NCI-H1417 treated with DMSO at 0.1 percent for 48 hours (cell line): Measurements from ENCODE around the gene PANX2.

Experiments used
- DNase-seq: peaks from one replicate; lab custom pipeline; 2025; lab: John Stamatoyannopoulos, UW

The PANX2 gene

DNA sequence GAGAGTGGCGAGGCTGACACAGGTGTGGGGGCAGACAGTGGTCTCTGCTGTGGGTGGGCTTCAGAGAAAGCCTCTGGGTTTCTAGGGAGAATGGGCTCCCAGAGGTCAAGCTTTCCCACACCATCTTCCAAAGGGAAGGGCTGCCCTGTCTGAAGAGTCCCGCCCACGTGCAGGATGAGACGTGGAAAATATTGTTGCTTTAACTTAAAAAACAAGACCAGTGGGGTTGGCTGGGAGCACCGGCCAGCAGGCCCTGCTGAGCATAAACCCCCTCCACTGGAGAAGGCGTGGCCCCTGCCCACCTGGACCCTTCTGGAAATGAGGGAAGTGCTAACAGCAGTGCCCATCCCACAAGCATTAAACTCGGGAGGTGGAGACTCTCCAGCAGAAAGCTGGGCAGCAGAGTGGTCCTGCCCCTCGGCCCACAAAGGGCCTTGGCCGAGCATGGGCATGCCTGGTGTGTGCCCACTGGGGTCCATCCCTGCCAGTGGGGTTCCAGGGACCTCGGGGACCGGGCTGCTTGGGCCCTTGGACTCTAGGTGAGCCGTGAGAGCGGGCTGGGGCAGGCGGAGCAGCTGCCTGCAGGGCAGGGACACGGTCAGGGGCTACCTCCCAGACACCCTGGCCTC is 45.6 kb downstream of the PANX2 start:
- no peak for DNase-seq

DNA sequence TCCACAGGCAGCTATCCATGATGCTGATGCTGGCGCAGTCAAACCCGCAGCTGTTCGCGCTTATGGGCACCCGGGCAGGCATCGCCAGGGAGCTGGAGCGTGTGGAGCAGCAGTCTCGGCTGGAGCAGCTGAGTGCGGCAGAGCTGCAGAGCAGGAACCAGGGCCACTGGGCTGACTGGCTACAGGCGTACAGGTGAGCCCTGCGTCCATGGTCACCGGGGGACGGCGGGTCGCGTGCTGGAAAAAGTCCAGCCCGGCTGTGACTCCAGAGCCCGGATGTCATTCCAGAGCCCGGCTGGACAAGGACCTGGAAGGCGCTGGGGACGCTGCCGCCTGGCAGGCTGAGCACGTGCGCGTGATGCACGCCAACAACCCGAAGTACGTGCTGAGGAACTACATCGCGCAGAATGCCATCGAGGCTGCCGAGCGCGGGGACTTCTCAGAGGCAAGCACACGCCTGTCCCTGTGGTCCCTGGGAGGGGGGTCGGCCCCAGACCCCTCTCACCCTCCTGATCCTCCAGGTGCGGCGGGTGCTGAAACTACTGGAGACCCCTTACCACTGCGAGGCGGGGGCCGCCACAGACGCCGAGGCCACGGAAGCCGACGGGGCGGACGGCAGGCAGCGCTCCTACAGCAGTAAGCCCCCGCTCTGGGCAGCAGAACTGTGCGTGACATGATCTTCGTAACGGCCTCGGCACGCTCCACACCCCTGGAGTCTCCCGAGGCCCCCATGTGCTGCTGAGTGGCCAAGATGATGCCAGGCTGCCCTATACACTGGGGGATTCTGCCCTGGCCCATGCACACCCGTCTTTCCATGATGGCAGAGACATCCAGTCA is 46.4 kb downstream of the PANX2 start:
- no peak for DNase-seq

DNA sequence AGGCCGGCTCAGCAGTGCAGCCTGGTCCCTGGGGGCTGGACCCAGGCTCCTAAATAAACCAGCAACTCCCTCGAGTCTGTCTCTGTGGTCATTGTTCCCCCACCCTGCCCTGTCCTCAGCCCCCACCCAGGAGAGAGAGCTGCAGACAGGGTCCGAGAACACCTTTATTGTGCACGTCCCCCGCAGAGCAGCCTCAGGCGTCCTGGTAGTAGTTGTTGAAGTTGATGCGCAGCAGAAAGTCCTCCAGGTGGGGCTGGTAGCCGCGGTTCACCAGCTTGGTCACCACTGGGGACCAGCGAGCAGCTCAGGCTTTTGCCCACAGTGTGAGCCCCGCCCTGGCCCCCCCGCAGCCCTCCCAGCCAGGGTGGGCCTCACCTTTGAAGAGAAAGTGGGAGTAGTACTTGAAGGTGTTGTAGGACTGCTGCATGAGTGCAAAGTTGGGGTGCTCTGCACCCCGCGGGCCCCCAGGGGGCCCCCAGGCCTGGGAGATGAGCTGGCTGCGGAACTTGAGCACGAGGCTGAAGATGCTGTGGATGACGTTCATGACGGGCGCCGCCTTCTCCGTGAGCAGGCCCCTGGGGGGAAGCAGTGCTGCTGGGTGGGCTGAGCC is 47.1 kb downstream of the PANX2 start:
- no peak for DNase-seq

DNA sequence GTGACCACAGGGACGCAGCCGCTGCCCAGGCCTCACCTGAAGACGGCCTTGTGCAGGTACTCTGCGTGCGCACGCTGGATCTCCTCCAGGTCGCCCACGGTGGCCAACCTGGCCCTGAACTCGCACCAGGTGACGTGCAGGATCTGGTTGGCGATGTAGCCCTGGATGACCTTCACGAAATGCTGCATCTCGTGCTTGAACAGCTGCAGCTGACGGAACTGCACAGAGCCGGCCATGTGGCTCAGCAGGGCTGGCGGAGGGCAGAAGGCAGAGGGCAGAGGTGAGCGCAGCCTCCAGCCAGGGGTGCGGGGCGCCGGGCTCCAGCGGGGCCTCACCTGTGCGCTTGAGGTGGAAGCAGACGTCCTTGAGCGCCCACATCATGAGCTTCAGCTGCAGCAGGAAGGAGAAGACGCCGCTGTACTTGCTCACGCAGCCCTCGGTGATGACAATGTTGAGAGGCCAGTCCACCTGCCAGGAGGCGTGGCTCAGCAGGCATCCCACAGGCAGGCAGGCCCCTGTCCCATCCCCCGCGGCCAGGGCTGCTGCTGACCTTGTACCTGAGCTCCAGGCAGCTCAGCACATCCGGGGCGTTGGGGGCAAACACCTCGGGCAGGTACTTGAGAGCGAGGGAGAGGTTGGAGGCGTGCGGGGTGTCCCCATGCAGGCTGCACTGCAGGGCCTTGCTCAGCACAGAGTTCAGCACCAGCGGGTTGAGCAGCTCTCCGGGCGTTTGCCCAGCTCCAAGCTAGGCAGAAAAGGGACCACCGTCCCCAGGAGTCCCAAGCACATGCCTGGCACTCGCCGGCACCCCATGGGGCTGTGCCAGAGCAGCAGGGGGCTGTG is 47.8 kb downstream of the PANX2 start:
- no peak for DNase-seq

DNA sequence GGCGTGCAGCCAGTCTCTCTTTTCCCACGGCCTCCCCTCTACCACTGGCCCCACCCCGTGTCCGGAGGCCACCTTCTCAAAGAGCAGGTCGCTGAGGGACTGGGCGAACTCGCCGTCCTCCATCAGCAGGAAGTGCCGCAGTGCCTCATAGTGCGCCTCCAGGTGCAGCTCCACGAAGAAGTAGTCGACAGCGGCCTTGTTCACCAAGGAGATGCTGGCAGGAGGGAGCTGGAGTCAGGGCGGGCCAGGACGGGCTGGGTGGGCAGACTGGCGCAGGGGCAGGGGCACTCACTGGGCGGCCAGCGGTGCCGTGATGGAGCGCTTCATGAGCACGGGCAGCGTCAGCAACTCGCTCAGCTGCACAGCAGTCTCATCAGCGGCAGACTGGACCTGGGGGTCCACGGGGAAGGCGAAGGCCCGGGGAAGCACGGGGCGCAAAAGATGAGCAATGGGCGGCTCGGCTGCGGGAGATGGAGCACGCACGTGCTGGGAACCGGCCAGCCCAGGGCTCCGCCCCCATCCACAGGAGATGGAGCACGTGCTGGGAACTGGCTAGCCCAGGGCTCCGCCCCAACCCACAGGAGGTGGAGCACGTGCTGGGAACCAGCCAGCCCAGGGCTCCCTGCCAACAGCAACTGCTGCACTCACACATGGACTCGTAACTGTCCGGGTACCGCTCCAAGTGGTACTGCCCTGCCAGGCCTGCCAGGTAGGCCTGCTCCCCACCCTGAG is 48.6 kb downstream of the PANX2 start:
- no peak for DNase-seq

DNA sequence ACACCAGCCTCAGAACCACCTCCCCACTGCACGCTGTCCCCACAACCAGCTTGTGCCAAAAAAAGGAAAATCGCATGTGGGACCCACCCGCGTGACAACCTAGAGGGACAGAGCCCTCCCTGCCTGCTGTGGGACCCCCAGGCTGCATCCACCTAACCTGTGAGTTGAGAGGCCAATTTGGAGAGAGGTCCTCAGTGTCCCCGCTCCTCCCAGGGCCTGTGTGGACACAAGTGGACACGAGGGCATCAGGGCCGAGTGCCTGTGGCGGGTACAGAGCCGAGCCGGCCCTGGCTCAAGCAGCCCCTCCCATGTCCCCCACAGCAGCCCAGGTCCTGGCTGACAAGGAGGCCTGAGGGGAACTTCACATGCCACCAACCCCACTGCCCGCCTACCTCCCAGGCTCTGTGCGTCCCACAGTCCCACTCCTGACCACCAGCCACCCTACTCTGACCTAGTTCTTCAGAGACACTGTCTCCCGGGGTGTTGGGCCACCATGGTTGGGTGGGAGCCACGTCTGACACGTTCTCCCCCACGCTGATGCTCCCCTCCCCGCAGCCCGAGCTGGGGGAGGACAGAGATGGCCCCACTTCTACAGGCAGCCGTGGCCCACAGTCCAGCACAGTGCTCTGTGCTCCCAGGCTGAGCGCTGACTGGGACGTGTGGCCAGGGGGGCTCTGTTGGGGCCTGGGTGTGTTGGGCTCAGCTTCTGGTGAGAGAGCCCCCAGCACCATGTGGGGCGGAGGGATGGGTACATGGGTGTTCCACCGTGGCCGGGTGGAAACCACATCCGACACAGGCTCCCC is 49.5 kb downstream of the PANX2 start:
- DNase-seq = no peak

DNA sequence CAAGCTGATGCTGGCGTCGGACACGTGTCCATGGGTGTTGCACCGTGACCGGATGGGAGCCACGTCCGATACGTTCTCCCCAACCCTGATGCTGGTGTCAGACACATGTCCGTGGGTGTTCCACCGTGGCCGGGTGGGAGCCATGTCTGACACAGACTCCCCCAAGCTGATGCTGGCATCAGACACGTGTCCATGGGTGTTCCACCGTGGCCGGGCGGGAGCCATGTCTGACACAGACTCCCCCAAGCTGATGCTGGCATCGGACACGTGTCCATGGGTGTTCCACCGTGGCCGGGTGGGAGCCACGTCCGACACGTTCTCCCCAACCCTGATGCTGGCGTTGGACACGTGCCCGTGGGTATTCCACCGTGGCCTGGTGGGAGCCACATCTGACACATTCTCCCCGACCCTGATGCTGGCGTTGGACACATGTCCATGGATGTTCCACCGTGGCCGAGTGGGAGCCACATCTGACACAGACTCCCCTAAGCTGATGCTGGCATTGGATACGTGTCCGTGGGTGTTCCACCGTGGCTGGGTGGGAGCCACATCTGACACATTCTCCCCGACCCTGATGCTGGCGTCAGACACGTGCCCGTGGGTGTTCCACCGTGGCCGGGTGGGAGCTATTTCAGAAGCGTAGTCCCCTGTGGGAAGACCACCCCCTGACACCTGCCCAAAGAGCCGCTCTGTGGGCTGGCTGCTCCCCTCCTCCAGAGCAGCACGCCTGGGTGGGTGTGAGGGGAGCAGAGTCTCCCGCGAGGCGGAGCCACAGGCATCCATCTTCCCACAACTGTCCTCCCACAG is 50.3 kb downstream of the PANX2 start:
- DNase-seq = no peak

DNA sequence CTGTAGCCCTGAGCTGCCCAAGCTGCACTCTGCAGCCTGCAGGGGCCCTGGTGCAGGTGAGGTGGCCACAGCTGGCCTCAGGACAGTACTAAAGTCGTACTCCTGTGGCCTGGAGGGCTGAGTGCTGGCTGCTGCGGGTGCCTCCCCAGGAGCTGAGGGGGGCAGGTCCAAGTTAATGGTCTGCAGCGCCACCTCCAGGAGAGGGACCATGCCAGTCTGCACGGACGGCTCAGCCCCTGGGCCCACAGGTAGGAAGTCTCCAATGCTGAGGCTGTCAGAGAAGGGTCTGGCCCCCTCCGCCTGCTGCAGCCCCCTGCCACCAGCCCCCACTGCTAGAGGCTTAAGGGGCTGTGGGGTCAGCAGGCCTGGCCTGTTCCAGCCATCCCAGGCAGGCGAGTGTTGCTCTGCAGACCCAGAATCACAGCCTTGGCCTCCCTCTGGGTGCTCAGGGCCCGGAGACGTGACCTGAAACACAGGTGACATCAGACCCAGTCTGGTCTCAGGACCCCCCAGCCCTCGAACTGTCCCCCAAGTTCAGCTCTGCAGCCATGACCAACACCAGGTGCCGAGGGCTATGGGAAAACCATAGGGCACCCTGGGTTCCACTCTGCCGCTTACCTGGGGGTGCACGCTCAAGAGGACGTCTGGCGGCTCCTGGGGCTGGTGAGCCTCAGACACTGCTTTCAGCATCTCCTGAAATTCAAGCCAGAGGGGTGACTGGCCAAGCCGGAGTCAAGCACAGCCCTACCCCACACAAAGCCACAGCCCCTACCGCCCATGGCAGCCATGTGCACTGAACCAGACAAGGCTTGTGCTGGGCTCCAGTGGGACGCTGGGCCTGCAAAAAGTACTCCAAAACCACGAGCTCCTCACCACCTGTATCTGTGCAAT is 51.1 kb downstream of the PANX2 start:
- DNase-seq = no peak

DNA sequence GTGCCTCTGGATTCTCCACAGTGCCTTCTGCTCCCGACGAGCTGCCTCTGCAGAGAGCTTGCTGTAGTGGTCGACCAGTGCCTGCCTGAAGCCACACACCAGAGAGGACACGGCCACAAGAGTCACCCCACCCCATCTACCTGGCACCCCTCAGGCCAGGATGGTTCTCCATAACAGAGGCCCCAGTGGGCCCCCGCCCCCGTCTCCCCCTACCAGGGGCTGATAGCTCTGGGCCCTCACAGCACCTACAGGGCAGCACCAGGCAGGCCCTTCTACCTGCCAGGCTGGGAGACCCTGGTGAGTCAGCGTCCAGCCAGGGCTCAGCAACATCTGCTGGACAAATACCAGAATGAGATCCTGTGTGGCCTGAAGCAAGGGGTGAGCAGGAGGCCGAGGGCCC is 52.0 kb downstream of the PANX2 start:
- no peak for DNase-seq

DNA sequence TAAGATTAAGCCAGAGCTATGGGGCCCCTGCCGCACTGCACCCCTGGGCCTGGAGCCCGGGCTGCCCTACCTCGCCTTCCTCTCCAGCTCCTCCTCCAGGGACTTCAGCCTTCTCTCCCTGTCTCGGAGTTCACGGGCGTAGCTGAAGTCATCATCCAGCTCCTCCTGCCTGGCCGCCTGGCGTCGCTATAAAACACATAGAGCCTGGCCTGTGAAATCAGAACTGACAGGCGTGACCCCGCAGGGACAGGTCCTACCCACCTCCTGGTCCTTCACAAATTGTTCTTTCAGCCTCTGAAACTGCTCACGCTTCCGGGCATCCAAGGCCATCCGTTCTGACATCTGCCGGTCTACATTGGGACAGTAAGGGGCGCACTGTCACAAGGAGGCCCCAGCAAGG is 53.5 kb downstream of the PANX2 start:
- DNase-seq = no peak

DNA sequence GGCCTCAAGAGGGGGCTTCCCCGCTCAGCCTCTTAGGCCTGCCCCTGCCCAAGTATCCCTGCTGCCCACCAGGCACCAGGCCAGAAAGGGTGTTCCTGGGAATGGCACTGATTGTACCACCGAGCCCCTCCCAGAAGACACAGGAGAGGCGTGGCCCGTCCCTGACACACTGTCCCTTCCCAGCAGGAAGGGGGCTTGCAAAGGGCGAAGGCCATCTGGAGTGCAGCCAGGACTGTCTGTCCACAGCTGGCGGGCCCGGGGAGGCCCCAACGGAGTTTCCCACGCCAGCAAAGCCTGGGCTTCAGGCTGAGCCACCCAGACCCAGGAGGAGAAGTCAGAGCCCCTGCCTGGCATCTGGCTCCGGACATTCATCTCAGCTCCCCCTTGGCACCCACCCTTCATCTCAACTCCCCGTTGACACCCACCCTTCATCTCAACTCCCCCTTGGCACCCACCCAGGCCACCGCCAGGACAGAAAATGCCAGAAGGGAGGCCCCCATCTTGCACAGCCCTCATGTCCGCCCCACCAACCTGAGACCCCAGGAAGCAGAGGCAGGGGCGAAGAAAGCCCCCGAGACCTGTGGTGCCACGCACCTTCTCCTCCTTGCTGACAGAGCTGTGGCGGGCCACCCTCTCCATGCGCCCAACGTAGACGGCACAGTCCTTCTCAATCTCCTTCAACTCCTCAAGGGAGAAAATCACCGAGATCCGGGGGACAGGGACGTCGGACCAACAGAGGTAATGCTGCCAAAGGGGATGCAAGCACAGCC is 54.9 kb downstream of the PANX2 start:
- no peak for DNase-seq

DNA sequence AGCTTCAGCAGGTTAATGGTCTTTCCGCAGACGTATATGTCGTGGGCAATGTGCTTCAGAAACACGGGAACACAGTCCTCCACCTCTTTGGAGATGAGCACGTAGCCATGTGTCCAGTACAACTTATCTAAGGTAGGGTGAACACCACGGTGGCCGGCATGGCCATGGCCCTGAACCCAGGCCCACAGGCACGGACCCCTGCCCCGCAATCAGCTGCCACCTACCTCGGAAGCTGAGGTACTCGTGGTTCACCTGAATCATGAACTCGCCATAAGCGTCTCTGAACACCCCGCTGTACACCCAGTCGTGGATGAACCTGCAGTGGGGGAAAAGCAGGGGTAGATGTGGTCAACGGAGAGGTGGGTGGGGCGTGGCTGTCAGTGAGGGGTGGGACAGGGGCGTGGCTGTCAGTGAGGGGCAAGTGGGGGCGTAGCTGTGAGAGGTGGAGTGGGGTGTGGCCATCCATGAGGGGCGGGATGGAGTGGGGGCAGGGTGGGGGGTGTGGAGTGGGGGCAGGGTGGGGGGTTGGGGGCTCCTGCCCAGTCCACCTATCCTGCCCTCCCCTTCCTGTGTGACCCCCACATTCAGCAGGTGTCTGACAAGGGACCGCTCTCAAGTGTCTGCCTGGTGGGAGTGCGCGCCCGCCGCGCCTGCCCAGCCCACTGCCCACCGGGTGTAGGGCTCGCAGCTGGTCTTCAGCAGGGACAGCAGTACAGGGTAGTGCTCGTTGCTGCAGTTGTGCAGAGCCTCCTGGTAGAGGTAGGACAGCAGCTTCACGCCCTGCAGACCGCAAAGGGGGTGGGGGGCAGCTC is 55.7 kb downstream of the PANX2 start:
- DNase-seq = no peak

DNA sequence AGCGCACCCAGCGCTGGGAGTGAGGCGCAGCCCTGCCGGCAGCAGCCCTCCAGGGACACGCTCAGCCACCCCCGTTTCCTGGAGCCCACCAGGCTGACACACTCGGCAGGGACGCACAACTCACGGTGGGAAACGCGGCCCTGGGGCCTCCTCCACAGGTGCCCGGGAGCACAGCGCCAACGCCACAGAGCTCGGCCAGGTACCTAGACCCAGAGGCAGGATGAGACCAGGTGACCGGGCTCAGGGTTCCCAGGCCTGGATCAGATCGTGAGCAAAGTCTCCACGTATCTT is 56.3 kb downstream of the PANX2 start:
- no peak for DNase-seq

DNA sequence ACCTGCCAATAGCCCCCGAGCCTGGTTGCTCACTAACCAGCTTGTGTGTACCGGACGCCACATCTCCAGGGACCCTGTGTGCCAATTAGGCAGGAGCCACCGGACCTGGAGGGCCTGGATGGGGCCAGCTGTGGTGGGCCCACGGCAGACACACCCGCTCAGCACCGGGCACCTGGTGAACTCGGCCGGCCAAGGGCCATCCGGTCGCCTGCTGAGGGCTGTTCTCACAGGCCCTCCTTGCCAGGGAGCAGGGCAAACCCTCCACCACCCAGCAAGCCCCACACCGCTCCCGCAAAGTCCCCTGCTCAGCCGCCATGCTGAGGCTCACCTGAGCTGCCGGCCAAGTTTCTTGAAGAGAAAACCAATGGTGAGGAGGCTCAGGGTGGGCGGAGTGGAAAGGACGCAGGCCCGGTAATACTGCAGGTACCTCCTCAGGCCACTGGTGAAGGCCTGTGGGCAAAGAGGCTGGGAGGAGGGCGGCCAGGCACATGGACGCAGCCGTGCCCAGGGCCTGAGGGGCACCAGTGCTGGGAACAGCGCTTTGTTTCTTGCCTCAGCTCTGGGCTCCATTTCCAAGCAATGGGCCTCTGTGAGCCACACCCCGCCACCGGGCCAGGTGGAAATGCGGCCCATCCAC is 57.2 kb downstream of the PANX2 start:
- no peak for DNase-seq

DNA sequence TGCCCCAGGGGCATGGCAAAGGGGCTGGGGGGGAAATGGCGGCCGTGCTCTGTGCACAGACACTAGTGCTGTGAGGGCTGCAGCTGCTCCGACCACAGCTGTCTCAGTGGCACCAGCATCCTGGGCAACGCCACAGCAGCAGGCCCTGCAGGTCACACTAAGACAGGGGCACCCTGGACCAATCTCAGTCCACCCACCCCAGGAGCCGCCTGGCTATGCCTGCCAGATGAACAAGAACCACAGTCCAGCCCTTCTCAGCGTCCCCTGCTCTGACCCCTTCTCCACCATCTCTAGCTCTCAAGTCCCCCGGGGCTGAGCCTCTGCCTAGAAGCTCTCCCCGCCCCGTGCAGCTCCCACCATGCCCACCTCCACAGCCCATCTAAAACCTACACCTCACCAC is 57.8 kb downstream of the PANX2 start:
- no peak for DNase-seq

DNA sequence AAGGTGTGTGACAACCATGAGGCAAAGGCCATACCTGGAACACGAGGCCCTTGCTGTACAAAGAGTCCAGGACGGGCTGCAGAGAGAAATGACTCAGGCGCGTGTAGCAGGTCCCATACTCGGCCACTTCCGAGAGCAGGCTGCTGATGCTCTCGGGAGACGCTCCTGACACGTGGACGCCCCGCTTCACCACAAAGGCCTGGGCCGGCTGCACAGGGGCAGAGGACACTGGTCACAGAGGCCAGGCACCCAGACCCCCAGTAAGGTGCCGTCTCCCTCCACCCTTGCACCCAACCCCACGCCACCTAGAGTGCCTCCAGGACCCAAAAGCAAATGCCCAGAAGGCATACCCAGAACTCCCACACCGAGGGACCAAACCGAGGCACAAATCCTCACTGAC is 58.8 kb downstream of the PANX2 start:
- no peak for DNase-seq
